K562 (cell line): Measurements from ENCODE around the gene GZMA. TPM values are rescaled to one million over a fixed set of nuclear protein-coding genes. Genes with fewer than 3 reads are reported as not detected.

Experiments used
- ELF1 ChIP-seq: fragments of 200-800 bp; sonication (Bioruptor generic); IDR thresholded peaks from 2 replicates; pipeline ENCODE4 v1.6.1; 2016; ENCODE audit warnings: missing genetic modification characterization, missing compliant biosample characterization
- ZNF318 ChIP-seq, 2 experiments: fragments of 450-650 bp; IDR thresholded peaks; 2 replicates each; pipeline ENCODE4 v1.6.1; 2016; ENCODE audit warnings: mild to moderate bottlenecking in 2 of 2, borderline replicate concordance in 1 of 2, low read depth in 1 of 2, moderate library complexity in 1 of 2
- polyA plus RNA-seq, 8 experiments: library from polyadenylated mRNA; depleted of rRNA in 4 of 8; stranded (reverse) in 5 of 8; unstranded in 3 of 8; fragments of >200 nt; fragmentation: Nextera tagmentation in 2 of 8; fragmentation: Illumina TruSeq in 1 of 8; extraction: Ambion mirVana in 2 of 8; extraction: Trizol in 1 of 8; gene quantifications; 2 replicates each; pipeline versions ENCODE4 v1.2.1 to v1.2.3, GENCODE V29; 2011 to 2014; ENCODE audit warnings: inconsistent platforms in 1 of 8, missing spikeins in 1 of 8
- total RNA-seq, 7 experiments: library from RNA; depleted of rRNA in 6 of 7; stranded (reverse); fragments of >200 nt in 6 of 7; fragmentation: Illumina TruSeq in 2 of 7; extraction: Trizol in 2 of 7; gene quantifications; 2 replicates each; pipeline versions ENCODE4 v1.2.1 to v1.2.3, GENCODE V29; 2011 to 2021; ENCODE audit warnings: low replicate concordance in 1 of 7

The GZMA gene
- total and polyA plus RNA-seq, 9 of the 15 experiments (the other 6 are each of a cell fraction or from before 2014, with no cell fraction given): not detected

GRCh38 chr5:55101556-55102276 lies 730 bp upstream of the GZMA start (continued):
- TF ChIP-seq ZNF318 (IDR thresholded peaks at IDR 0.05; ENCODE audit: borderline replicate concordance in 1 of 2, low read depth in 1 of 2): no peak
- no peak for TF ChIP-seq ELF1
